ENCODE measurements around the gene FAAP20.
"Not testable (repeated sequence)": the region's sequence is repeated elsewhere in the genome, so short reads cannot be mapped to it uniquely, and the experiment has no call there.

The FAAP20 gene

GRCh38 chr1:2152954-2153353 lies 41.6 kb downstream of the FAAP20 start:
- TF ChIP-seq, protein P1, sequence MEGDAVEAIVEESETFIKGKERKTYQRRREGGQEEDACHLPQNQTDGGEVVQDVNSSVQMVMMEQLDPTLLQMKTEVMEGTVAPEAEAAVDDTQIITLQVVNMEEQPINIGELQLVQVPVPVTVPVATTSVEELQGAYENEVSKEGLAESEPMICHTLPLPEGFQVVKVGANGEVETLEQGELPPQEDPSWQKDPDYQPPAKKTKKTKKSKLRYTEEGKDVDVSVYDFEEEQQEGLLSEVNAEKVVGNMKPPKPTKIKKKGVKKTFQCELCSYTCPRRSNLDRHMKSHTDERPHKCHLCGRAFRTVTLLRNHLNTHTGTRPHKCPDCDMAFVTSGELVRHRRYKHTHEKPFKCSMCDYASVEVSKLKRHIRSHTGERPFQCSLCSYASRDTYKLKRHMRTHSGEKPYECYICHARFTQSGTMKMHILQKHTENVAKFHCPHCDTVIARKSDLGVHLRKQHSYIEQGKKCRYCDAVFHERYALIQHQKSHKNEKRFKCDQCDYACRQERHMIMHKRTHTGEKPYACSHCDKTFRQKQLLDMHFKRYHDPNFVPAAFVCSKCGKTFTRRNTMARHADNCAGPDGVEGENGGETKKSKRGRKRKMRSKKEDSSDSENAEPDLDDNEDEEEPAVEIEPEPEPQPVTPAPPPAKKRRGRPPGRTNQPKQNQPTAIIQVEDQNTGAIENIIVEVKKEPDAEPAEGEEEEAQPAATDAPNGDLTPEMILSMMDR (IDR thresholded peaks at IDR 0.05; ENCODE audit: low read depth, low read length), result no peak
- no peak overlapping the region for H3K4me3 ChIP-seq (ENCODE audit: low read depth, low read length)

DNA sequence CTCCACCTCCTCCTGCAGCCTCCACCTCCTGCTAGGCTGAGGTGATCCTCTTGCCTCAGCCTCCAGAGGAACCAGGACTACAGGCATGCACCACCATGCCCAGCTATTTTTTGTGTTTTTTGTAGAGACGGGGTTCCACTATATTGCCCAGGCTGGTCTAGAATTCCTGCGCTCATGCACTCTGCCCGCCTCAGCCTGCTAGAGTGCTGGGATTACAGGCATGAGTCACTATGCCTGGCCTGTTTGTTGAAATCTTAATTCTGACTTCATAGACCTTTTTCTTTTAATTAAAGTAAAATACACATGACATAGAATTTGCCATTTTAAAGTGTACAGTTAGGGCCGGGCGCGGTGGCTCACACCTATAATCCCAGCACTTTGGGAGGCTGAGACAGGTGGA lies 42.7 kb downstream of the FAAP20 start:
- TF ChIP-seq, protein P1 (IDR thresholded peaks at IDR 0.05; ENCODE audit: low read depth, low read length), result no peak
- no peak overlapping the region for H3K4me3 ChIP-seq (ENCODE audit: low read depth, low read length)

DNA sequence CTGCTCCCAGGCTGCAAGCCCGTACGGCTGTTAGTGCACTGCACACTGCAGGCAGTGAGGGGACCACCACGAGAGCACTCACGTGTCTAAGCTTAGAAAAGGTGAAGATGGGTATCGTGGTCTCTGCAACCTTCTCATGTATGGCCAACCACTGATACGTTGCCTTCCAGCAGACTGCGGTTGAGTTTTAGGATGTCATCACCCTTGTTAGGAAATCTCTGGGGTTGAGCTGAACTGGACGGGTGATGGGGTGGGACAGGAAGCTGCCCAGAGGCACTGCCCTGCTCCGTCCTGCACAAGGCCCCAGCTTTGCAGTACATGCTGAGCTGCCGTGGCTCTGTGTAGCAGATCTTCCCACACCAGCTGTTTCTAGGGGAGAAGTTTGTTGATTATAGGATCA lies 43.3 kb downstream of the FAAP20 start:
- no peak overlapping the region for H3K4me3 ChIP-seq (ENCODE audit: low read depth, low read length)
- TF ChIP-seq, protein P1 (IDR thresholded peaks at IDR 0.05; ENCODE audit: low read depth, low read length), result no peak

DNA sequence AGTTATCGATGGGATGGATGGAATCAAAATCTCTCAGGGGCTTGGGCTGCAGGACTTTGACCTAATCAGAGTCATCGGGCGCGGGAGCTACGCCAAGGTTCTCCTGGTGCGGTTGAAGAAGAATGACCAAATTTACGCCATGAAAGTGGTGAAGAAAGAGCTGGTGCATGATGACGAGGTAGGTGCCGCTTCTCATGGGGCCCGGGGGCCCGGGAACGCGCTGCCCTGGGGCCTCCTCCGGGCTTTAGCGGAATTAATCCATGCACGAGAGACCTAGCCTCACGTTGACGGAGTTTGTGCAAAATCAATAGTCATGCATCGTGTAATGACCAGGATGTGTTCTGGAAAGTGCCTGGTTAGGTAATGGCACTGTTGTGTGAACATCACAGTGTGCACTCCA lies 43.8 kb downstream of the FAAP20 start:
- TF ChIP-seq, protein P1 (IDR thresholded peaks at IDR 0.05; ENCODE audit: low read depth, low read length), result no peak
- H3K4me3 ChIP-seq (ENCODE audit: low read depth, low read length), result no peak overlapping the region

GRCh38 chr1:2148691-2149090 lies 45.9 kb downstream of the FAAP20 start:
- no peak overlapping the region for H3K4me3 ChIP-seq (ENCODE audit: low read depth, low read length)
- TF ChIP-seq, protein P1 (IDR thresholded peaks at IDR 0.05; ENCODE audit: low read depth, low read length), result no peak

DNA sequence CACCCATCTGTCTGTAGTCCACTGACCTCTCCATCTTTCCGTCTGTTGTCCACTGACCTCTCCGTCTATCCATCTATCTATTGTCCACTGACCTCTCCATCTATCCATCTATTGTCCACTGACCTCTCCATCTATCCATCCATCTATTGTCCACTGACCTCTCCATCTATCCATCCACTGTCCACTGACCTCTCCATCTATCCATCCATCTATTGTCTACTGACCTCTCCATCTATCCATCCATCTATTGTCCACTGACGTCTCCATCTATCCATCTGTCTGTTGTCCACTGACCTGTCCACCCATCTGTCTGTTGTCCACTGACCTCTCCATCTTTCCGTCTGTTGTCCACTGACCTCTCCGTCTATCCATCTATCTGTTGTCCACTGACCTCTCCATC lies 46.7 kb downstream of the FAAP20 start:
- H3K4me3 ChIP-seq (ENCODE audit: low read depth, low read length), result not testable (repeated sequence)

GRCh38 chr1:2146836-2147517 lies 47.6 kb downstream of the FAAP20 start:
- TF ChIP-seq, protein P1 (IDR thresholded peaks at IDR 0.05; ENCODE audit: low read depth, low read length), result no peak
- H3K4me3 ChIP-seq (ENCODE audit: low read depth, low read length), result no peak overlapping the region

Measured in WI38 (cell line).